CD4-positive, alpha-beta T cell (primary cell): ENCODE results near the gene NUB1. TPM values are rescaled to one million over a fixed set of nuclear protein-coding genes. Genes with fewer than 3 reads are reported as not detected.

Source experiments
- ATAC-seq: fragments of 200-7000 bp; cut with Tn5 transposase; one replicate; pipeline ENCODE4 v1.10.0; 2022; ENCODE audit warnings: mild to moderate bottlenecking; ENCODE audit not compliant: poor library complexity
- CTCF ChIA-PET: fragments of 350-600 bp; sonication (Branson Sonifier 250); formaldehyde crosslinking; loops from one replicate; lab custom pipeline; 2021; ENCODE audit warnings: antibody characterized with exemption, inconsistent platforms; lab: Charles Lee
- POLR2A ChIA-PET: fragments of 350-600 bp; sonication (Branson Sonifier 250); formaldehyde crosslinking; loops from one replicate; lab custom pipeline; 2021; ENCODE audit warnings: antibody characterized with exemption, inconsistent platforms; lab: Charles Lee
- DNase-seq, 14 experiments: peaks; one replicate each; pipeline ENCODE4 v3.0.0-alpha.2; 2013 to 2020; ENCODE audit warnings: mixed read lengths in 2 of 14
- H3K27ac ChIP-seq, 2 donors: one replicate each; pipeline versions ENCODE4 v1.5.1 to v1.7.0; 2013; ENCODE audit warnings: low read length in 2 of 2, low read depth in 1 of 2, mild to moderate bottlenecking in 1 of 2
- H3K27me3 ChIP-seq, 2 experiments: 1 replicate in 1 of 2; 2 replicates in 1 of 2; pipeline versions ENCODE4 v1.6.1 to v1.7.0; 2013; ENCODE audit warnings: low read length in 2 of 2, control low read depth in 1 of 2, mild to moderate bottlenecking in 1 of 2, moderate library complexity in 1 of 2; ENCODE audit not compliant: insufficient read depth in 2 of 2, control insufficient read depth in 1 of 2
- H3K36me3 ChIP-seq: one replicate; pipeline ENCODE4 v1.6.1; 2013; ENCODE audit warnings: low read length, control low read depth; ENCODE audit not compliant: insufficient read depth
- H3K4me1 ChIP-seq: one replicate; pipeline ENCODE4 v1.6.1; 2013; ENCODE audit warnings: low read length, control low read depth; ENCODE audit not compliant: insufficient read depth
- H3K4me3 ChIP-seq: one replicate; pipeline ENCODE4 v1.5.1; 2013; ENCODE audit warnings: mild to moderate bottlenecking, low read length, moderate library complexity
- H3K9me3 ChIP-seq, 2 experiments: 1 replicate in 1 of 2; 2 replicates in 1 of 2; pipeline versions ENCODE4 v1.6.1 to v1.7.0; 2013; ENCODE audit warnings: low read length in 2 of 2, mild to moderate bottlenecking in 2 of 2, control low read depth in 1 of 2, moderate library complexity in 1 of 2; ENCODE audit not compliant: control insufficient read depth in 1 of 2, insufficient read depth in 1 of 2
- H3K27ac Mint-ChIP-seq: one replicate; pipeline ENCODE4 v1.8.0; 2020; ENCODE audit warnings: mixed read lengths
- H3K27me3 Mint-ChIP-seq: one replicate; pipeline ENCODE4 v1.8.0; 2021; ENCODE audit warnings: mixed read lengths
- H3K36me3 Mint-ChIP-seq: one replicate; pipeline ENCODE4 v1.8.0; 2021; ENCODE audit warnings: low read depth, mixed read lengths
- H3K4me1 Mint-ChIP-seq: one replicate; pipeline ENCODE4 v1.8.0; 2021; ENCODE audit warnings: low read depth, mixed read lengths
- H3K4me3 Mint-ChIP-seq: one replicate; pipeline ENCODE4 v1.8.0; 2020; ENCODE audit warnings: mild to moderate bottlenecking, mixed read lengths
- H3K9me3 Mint-ChIP-seq: one replicate; pipeline ENCODE4 v1.8.0; 2020; ENCODE audit warnings: mixed read lengths
- CTCF ChIP-seq: fragments of 200-600 bp; IDR thresholded peaks from one replicate; pipeline ENCODE4 v1.8.0; 2022; ENCODE audit warnings: antibody characterized with exemption, mild to moderate bottlenecking
- intact Hi-C, 2 experiments: fragments of 100-400 bp; cut with DNase I in 1 of 2; cut with micrococcal nuclease in 1 of 2; formaldehyde crosslinking; loops; one replicate each; pipeline versions ENCODE4 v1.15.1 to v1.9.0; 2023 to 2025; cut with DNase I, micrococcal nuclease
- total RNA-seq, 174 experiments: library from RNA in 2 of 174; stranded (reverse) in 2 of 174; gene quantifications; one replicate each; pipeline ENCODE4 v1.2.3 and lab custom pipeline; 2021 to 2026

NUB1 gene
- total RNA-seq, 2 experiments from 2014 or later = 86.0 to 90.4 TPM

DNA sequence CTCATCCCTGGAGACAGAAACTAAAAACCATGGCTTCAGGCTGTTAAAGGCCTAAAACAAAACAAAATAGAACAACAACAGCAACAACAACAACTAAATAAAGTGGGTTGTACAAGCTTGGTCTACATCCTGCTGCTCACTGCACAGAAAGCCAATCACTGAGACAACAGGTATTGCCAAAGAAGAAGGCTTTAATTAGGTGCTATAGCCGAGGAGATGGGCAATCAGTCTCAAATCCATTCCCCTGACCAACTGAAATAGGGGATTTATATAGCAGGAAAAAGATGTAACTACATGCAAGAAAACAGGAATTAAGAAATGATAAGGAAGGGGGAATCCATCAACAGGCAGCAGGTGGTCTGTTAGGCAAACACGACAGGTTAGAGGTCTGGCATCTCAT lies 22.4 kb upstream of the NUB1 start:
- Histone ChIP-seq H3K27ac (no peak overlapping the region), H3K4me3 (no peak overlapping the region), H3K36me3 (no peaks in the 10 kb centered on the region), H3K4me1 (peaks cover 4% of the 10 kb centered on the region), H3K9me3 (peaks cover 16 to 28% of the 10 kb centered on the region in 2 experiments), H3K27me3 (no peaks in the 10 kb centered on the region)
- POLR2A ChIA-PET = no interaction called here
- DNase-seq = no peak
- Mint-ChIP-seq H3K4me1 (peaks cover 9% of the 10 kb centered on the region), H3K36me3 (no peaks in the 10 kb centered on the region), H3K9me3 (no peaks in the 10 kb centered on the region), H3K27me3 (no peaks in the 10 kb centered on the region), H3K4me3 (no peak overlapping the region), H3K27ac (no peak overlapping the region)
- no peak for ATAC-seq
- CTCF ChIA-PET = interaction anchor here (1.2 kb wide), 1 partner anchor 31 kb away, joined by 3 read pairs; no protein-coding TSS in a partner anchor
- intact Hi-C loops = loop anchor here in 1 of 2 experiments (5.0 kb wide), 1 partner anchor 48 kb away; no protein-coding TSS in a partner anchor
- no peak for TF ChIP-seq CTCF

- CTCF ChIA-PET = interaction anchor here (1.2 kb wide), 1 partner anchor 30 kb away, joined by 3 read pairs; no protein-coding TSS in a partner anchor
Measured at GRCh38 chr7:151320263-151320845, 21.3 kb upstream of the NUB1 start.

DNA sequence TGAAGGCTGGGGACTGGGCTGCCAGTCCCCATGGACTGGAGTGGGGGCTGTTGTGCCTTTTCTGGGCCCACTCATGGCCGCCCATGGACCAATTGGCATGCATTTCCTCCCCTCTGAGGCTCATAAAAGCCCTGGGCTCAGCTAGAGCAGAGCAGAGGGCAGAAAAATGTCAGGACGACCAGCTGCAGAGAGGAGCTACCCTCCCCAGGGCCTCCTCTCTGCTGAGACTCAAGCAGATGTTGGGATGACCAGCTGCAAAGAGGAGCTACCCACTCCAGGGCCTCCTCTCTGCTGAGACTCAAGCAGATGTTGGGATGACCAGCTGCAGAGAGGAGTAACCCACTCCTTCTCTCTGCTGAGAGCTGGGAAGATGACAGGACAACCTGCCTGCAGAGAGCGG lies 20.3 kb upstream of the NUB1 start:
- ATAC-seq = no peak
- H3K27me3 Mint-ChIP-seq = no peaks in the 10 kb centered on the region
- H3K4me3 Mint-ChIP-seq = no peak overlapping the region
- no peaks in the 10 kb centered on the region for H3K36me3 ChIP-seq
- no peak for DNase-seq
- H3K27me3 ChIP-seq = no peaks in the 10 kb centered on the region
- POLR2A ChIA-PET = no interaction called here
- peaks cover 16 to 28% of the 10 kb centered on the region in 2 experiments for H3K9me3 ChIP-seq
- H3K36me3 Mint-ChIP-seq = no peaks in the 10 kb centered on the region
- no peaks in the 10 kb centered on the region for H3K9me3 Mint-ChIP-seq
- H3K27ac Mint-ChIP-seq = no peak overlapping the region
- no peak overlapping the region for H3K4me3 ChIP-seq
- CTCF ChIA-PET = no interaction called here
- intact Hi-C loops = no loop called here
- TF ChIP-seq CTCF = no peak
- H3K27ac ChIP-seq = no peak overlapping the region
- no peaks in the 10 kb centered on the region for H3K4me1 Mint-ChIP-seq
- no peaks in the 10 kb centered on the region for H3K4me1 ChIP-seq

More at GRCh38 chr7:151320263-151320845, 21.3 kb upstream of the NUB1 start:
- H3K36me3 Mint-ChIP-seq = no peaks in the 10 kb centered on the region
- no peaks in the 10 kb centered on the region for H3K4me1 Mint-ChIP-seq
- Histone ChIP-seq H3K27ac (no peak overlapping the region), H3K27me3 (no peaks in the 10 kb centered on the region), H3K4me1 (no peaks in the 10 kb centered on the region), H3K9me3 (peaks cover 16 to 28% of the 10 kb centered on the region in 2 experiments), H3K4me3 (no peak overlapping the region), H3K36me3 (no peaks in the 10 kb centered on the region)
- H3K9me3 Mint-ChIP-seq = no peaks in the 10 kb centered on the region
- ATAC-seq (no peak), DNase-seq (no peak)
- TF ChIP-seq CTCF = no peak
- no peaks in the 10 kb centered on the region for H3K27me3 Mint-ChIP-seq
- no peak overlapping the region for H3K27ac Mint-ChIP-seq
- intact Hi-C loops = no loop called here
- POLR2A ChIA-PET = interaction anchor here (0.8 kb wide), 1 partner anchor 20 kb away, joined by 3 read pairs; no protein-coding TSS in a partner anchor
- H3K4me3 Mint-ChIP-seq = no peak overlapping the region
